Measurements from ENCODE around the gene ADAMTS16.

- TF ChIP-seq CTCF (IDR thresholded peaks at IDR 0.05): no peak
- no peak for TF ChIP-seq POLR2A (IDR thresholded peaks at IDR 0.05)
Observed at GRCh38 chr5:5169466-5169865, 29.3 kb downstream of the ADAMTS16 start.
